GM19193 (cell line): Measurements from ENCODE around the gene GPR37L1.

Experiments
- POLR2A ChIP-seq: IDR thresholded peaks from 4 replicates; pipeline ENCODE4 v1.6.1; 2011; ENCODE audit not compliant: insufficient read depth, insufficient read length; ENCODE audit errors: extremely low read depth

The GPR37L1 gene

GRCh38 chr1:202155478-202156021 lies 32.8 kb downstream of the GPR37L1 start:
- TF ChIP-seq POLR2A, result no peak

- no peak for TF ChIP-seq POLR2A
Observed at GRCh38 chr1:202156590-202156989, 33.9 kb downstream of the GPR37L1 start.

- TF ChIP-seq POLR2A, result no peak
Observed at GRCh38 chr1:202157945-202158344, 35.2 kb downstream of the GPR37L1 start.

GRCh38 chr1:202158810-202159533 lies 36.3 kb downstream of the GPR37L1 start:
- TF ChIP-seq POLR2A, result peak; percentile 35

- TF ChIP-seq POLR2A, result peak; percentile 50
Observed at GRCh38 chr1:202159534-202160371, 37.0 kb downstream of the GPR37L1 start.

- peak; percentile 74 for TF ChIP-seq POLR2A
Observed at GRCh38 chr1:202160377-202160940, 37.7 kb downstream of the GPR37L1 start, which contains the start of gene PTPN7. Gene PTPN7, minus strand, starts transcription at chr1:202160602. Its CDS starts 1,200 bp downstream, at chr1:202159402.

- TF ChIP-seq POLR2A, result no peak
Observed at GRCh38 chr1:202161151-202162046, 38.7 kb downstream of the GPR37L1 start.

- no peak for TF ChIP-seq POLR2A
Observed at GRCh38 chr1:202162047-202162417, 39.3 kb downstream of the GPR37L1 start.

- no peak for TF ChIP-seq POLR2A
Observed at GRCh38 chr1:202162418-202163280, 39.9 kb downstream of the GPR37L1 start.

GRCh38 chr1:202163281-202164270 lies 40.9 kb downstream of the GPR37L1 start:
- no peak for TF ChIP-seq POLR2A

GRCh38 chr1:202164271-202165037 lies 41.7 kb downstream of the GPR37L1 start:
- no peak for TF ChIP-seq POLR2A
